GM12878 (cell line): ENCODE data around the gene TSEN54. TPM values are rescaled to one million over a fixed set of nuclear protein-coding genes. Genes with fewer than 3 reads are reported as not detected.

Source experiments
- ATAC-seq: fragments of 200-7000 bp; cut with Tn5 transposase; 3 replicates; pipeline ENCODE4 v1.9.1; 2020; ENCODE audit warnings: mild to moderate bottlenecking, moderate library complexity
- BruUV-seq: library from RNA; stranded (reverse); fragments of 400-500 nt; replicated peaks from 2 replicates; lab custom pipeline; 2021; lab: Mats Ljungman, UMichigan
- CTCF ChIA-PET: fragments of 300-600 bp; sonication (Branson Sonifier 250); formaldehyde crosslinking; extraction: SDS; loops from one replicate; lab custom pipeline; 2021; ENCODE audit warnings: inconsistent platforms; lab: Yijun Ruan, JAX
- POLR2A ChIA-PET: fragments of 350-600 bp; formaldehyde crosslinking; extraction: SDS; loops from one replicate; lab custom pipeline; 2021; ENCODE audit warnings: inconsistent platforms; lab: Charles Lee
- RAD21 ChIA-PET: fragments of 300-600 bp; sonication (Branson Sonifier 250); formaldehyde crosslinking; loops from one replicate; lab custom pipeline; 2023; ENCODE audit warnings: antibody characterized with exemption; ENCODE audit not compliant: unreplicated experiment; lab: Charles Lee
- SMC1A ChIA-PET: fragments of 300-600 bp; sonication (Branson Sonifier 250); formaldehyde crosslinking; loops from one replicate; lab custom pipeline; 2023; ENCODE audit not compliant: unreplicated experiment, uncharacterized antibody; lab: Charles Lee
- DNase-seq: peaks from one replicate; pipeline ENCODE4 v3.0.0-alpha.2; 2011; ENCODE audit warnings: low read depth, low spot score
- FAIRE-seq: peaks from 3 replicates; lab custom pipeline; 2011; peaks lifted over from hg19 to GRCh38; lab: Jason Lieb, UNC
- H2AFZ ChIP-seq: 2 replicates; pipeline ENCODE4 v1.6.0; 2011; ENCODE audit warnings: low read depth, low read length, control low read depth; ENCODE audit not compliant: control insufficient read depth
- H3K27ac ChIP-seq: 2 replicates; pipeline ENCODE4 v1.5.1; 2011; ENCODE audit warnings: control low read depth; ENCODE audit not compliant: control insufficient read depth, insufficient read depth
- H3K27me3 ChIP-seq, 2 experiments: replicated peaks in 1 of 2; 2 replicates each; pipeline versions ENCODE4 v1.6.0 to v1.6.1; 2011; ENCODE audit warnings: low read length in 1 of 2; ENCODE audit not compliant: control insufficient read depth in 2 of 2, insufficient read depth in 2 of 2
- H3K36me3 ChIP-seq, 2 experiments: 2 replicates each; pipeline ENCODE4 v1.5.1; 2011; ENCODE audit warnings: low read length in 1 of 2; ENCODE audit not compliant: control insufficient read depth in 2 of 2, insufficient read depth in 2 of 2
- H3K4me1 ChIP-seq: 2 replicates; pipeline ENCODE4 v1.6.1; 2011; ENCODE audit warnings: mild to moderate bottlenecking, low read length, moderate library complexity, mixed read lengths; ENCODE audit not compliant: control insufficient read depth, insufficient read depth
- H3K4me2 ChIP-seq: 2 replicates; pipeline ENCODE4 v1.6.0; 2011; ENCODE audit warnings: control low read depth; ENCODE audit not compliant: control insufficient read depth, insufficient read depth
- H3K4me3 ChIP-seq: fragments of 200-600 bp; sonication (generic); 2 replicates; pipeline ENCODE4 v1.5.1; 2016
- H3K79me2 ChIP-seq: 2 replicates; pipeline ENCODE4 v1.6.0; 2011; ENCODE audit warnings: low read length; ENCODE audit not compliant: control insufficient read depth, insufficient read depth
- H3K9ac ChIP-seq: 2 replicates; pipeline ENCODE4 v1.8.0; 2011; ENCODE audit warnings: low read length, control low read depth, mixed read lengths; ENCODE audit not compliant: control insufficient read depth, insufficient read depth
- H3K9me3 ChIP-seq: replicated peaks from 3 replicates; pipeline ENCODE4 v1.5.1; 2011; ENCODE audit warnings: mild to moderate bottlenecking, low read length; ENCODE audit not compliant: control insufficient read depth, insufficient read depth
- H4K20me1 ChIP-seq: 2 replicates; pipeline ENCODE4 v1.6.0; 2011; ENCODE audit not compliant: control insufficient read depth, insufficient read depth
- EED ChIP-seq: sonication (generic); IDR thresholded peaks from 2 replicates; pipeline ENCODE4 v1.6.1; 2016; ENCODE audit warnings: antibody characterized with exemption, low read depth
- ETV6 ChIP-seq, 2 experiments: fragments of 450-650 bp in 1 of 2; IDR thresholded peaks in 1 of 2; conservative IDR thresholded peaks in 1 of 2; 2 replicates each; pipeline ENCODE4 v1.6.1; 2014; ENCODE audit warnings: antibody characterized with exemption in 1 of 2, borderline replicate concordance in 1 of 2, low read depth in 1 of 2, mild to moderate bottlenecking in 1 of 2, moderate library complexity in 1 of 2
- IRF5 ChIP-seq: fragments of 450-650 bp; IDR thresholded peaks from 2 replicates; pipeline ENCODE4 v1.6.1; 2017; ENCODE audit warnings: borderline replicate concordance
- KAT2A ChIP-seq: conservative IDR thresholded peaks from 2 replicates; pipeline ENCODE4 v1.6.1; 2011; ENCODE audit warnings: low read depth, low read length; ENCODE audit not compliant: control insufficient read depth
- NR2C1 ChIP-seq: fragments of 450-650 bp; IDR thresholded peaks from 2 replicates; pipeline ENCODE4 v1.6.1; 2017; ENCODE audit warnings: antibody characterized with exemption, mild to moderate bottlenecking, moderate library complexity
- SMC3 ChIP-seq: IDR thresholded peaks from 2 replicates; pipeline ENCODE4 v1.6.1; 2011; ENCODE audit warnings: low read length, improper control_type of control experiment, borderline replicate concordance
- USF2 ChIP-seq: IDR thresholded peaks from 2 replicates; pipeline ENCODE4 v1.6.1; 2011; ENCODE audit warnings: low read depth, low read length, improper control_type of control experiment, borderline replicate concordance
- YBX1 ChIP-seq: fragments of 450-650 bp; IDR thresholded peaks from 2 replicates; pipeline ENCODE4 v1.6.1; 2016; ENCODE audit warnings: antibody characterized with exemption
- YY1 ChIP-seq: IDR thresholded peaks from 2 replicates; pipeline ENCODE4 v1.6.1; 2011; ENCODE audit warnings: low read depth, mild to moderate bottlenecking, low read length
- ZBTB11 ChIP-seq: fragments of 450-650 bp; formaldehyde crosslinking; IDR thresholded peaks from 2 replicates; pipeline ENCODE4 v1.5.0; 2022; ENCODE audit warnings: mild to moderate bottlenecking, missing genetic modification characterization
- ZNF24 ChIP-seq: fragments of 450-650 bp; IDR thresholded peaks from 2 replicates; pipeline ENCODE4 v1.6.1; 2017; ENCODE audit warnings: antibody characterized with exemption, mild to moderate bottlenecking
- WGBS: methylation state at CpG from one replicate; pipeline ENCODE4 v1.1.6; 2016; ENCODE audit warnings: low lambda C conversion rate; ENCODE audit not compliant: insufficient replicate concordance, insufficient coverage; ENCODE audit errors: missing lambda C conversion rate; 5-methylcytosine and 5-hydroxymethylcytosine counted together
- in situ Hi-C: fragments of 300-500 bp; cut with MboI; formaldehyde crosslinking; loops from 9 replicates; pipeline ENCODE4 v1.14.3; 2018; ENCODE audit warnings: mixed read lengths
- intact Hi-C: fragments of 100-400 bp; cut with micrococcal nuclease; formaldehyde crosslinking; loops from one replicate; pipeline ENCODE4 v1.14.2; 2022; ENCODE audit not compliant: unreplicated experiment
- polyA plus RNA-seq, 11 experiments: library from polyadenylated mRNA; depleted of rRNA in 4 of 11; unstranded in 6 of 11; stranded (reverse) in 5 of 11; fragments of >200 nt; fragmentation: Nextera tagmentation in 4 of 11; fragmentation: Illumina TruSeq in 1 of 11; extraction: Ambion mirVana in 4 of 11; extraction: Trizol in 1 of 11; gene quantifications; 1 replicate in 1 of 11; 2 replicates in 10 of 11; pipeline versions ENCODE4 v1.2.1 to v1.2.3, GENCODE V29; 2011 to 2016; ENCODE audit warnings: inconsistent platforms in 2 of 11, missing spikeins in 2 of 11, low read depth in 1 of 11
- total RNA-seq, 4 experiments: library from RNA; depleted of rRNA in 3 of 4; stranded (reverse); fragments of >200 nt in 3 of 4; fragmentation: Illumina TruSeq in 1 of 4; extraction: Trizol in 1 of 4; gene quantifications; 2 replicates each; pipeline versions ENCODE4 v1.2.1 to v1.2.3, GENCODE V29; 2013 to 2021

The TSEN54 gene
- total and polyA plus RNA-seq, 10 of the 15 experiments (the other 5 are each of a cell fraction or from before 2014, with no cell fraction given), result 7.1 to 48.0 (median 41.1) TPM

GRCh38 chr17:75500419-75501216 lies 15.7 kb upstream of the TSEN54 start:
- Histone ChIP-seq H3K4me3 (no peak overlapping the region), H3K4me1 (no peaks in the 10 kb centered on the region), H3K27ac (no peak overlapping the region), H3K4me2 (no peak overlapping the region), H3K27me3 (no peaks in the 10 kb centered on the region), H3K36me3 (peaks cover 0 to 5% of the 10 kb centered on the region in 2 experiments; a peak in 2 of 4 replicates), H3K79me2 (no peaks in the 10 kb centered on the region), H2AFZ (no peak overlapping the region), H3K9ac (no peak overlapping the region), H3K9me3 (no peaks in the 10 kb centered on the region), H4K20me1 (no peaks in the 10 kb centered on the region)
- ATAC-seq, result no peak
- intact Hi-C loops (no loop called here), in situ Hi-C loops (no loop called here)
- DNase-seq, result no peak
- WGBS, result 74% methylated on average over 17 of the region's 17 CpGs
- no TSS peak for BruUV-seq
- ChIA-PET CTCF (interaction anchor here (0.9 kb wide), 1 partner anchor 23 kb away, joined by 3 read pairs; no protein-coding TSS in a partner anchor), RAD21 (no interaction called here), SMC1A (no interaction called here), POLR2A (no interaction called here)
- TF ChIP-seq ETV6 (conservative IDR thresholded peaks at IDR 0.05 in 1 of 2, IDR thresholded peaks at IDR 0.05 in 1 of 2; ENCODE audit: borderline replicate concordance in 1 of 2, low read depth in 1 of 2), result no peak
- TF ChIP-seq IRF5, result no peak
- no peak for TF ChIP-seq SMC3
- no peak for TF ChIP-seq YBX1
- no peak for TF ChIP-seq EED
- TF ChIP-seq ZBTB11 (CRISPR knock-in tag), result no peak
- no peak for TF ChIP-seq YY1
- no peak for TF ChIP-seq NR2C1
- TF ChIP-seq USF2, result no peak
- no peak for TF ChIP-seq ZNF24
- TF ChIP-seq KAT2A, result no peak
- no peak for FAIRE-seq
